Mucosa of descending colon (tissue), 3 donors: ENCODE data around the gene ATP5MG. TPM values are rescaled to one million over a fixed set of nuclear protein-coding genes. Genes with fewer than 3 reads are reported as not detected.

Experiments used
- ATAC-seq: fragments of 200-7000 bp; cut with Tn5 transposase; one replicate; pipeline ENCODE4 v1.9.1; 2020; ENCODE audit warnings: mild to moderate bottlenecking, moderate library complexity
- DNase-seq, 3 donors: peaks; one replicate each; pipeline ENCODE4 v3.0.0-alpha.2; 2020
- H3K36me3 ChIP-seq: fragments of 200-600 bp; one replicate; pipeline ENCODE4 v1.8.0; 2021; ENCODE audit warnings: low read depth, mild to moderate bottlenecking
- H3K4me1 ChIP-seq: fragments of 200-600 bp; one replicate; pipeline ENCODE4 v1.8.0; 2021; ENCODE audit warnings: low read depth, mild to moderate bottlenecking
- H3K4me3 ChIP-seq: fragments of 200-600 bp; one replicate; pipeline ENCODE4 v1.8.0; 2021; ENCODE audit warnings: mild to moderate bottlenecking
- H3K9me3 ChIP-seq: fragments of 200-600 bp; one replicate; pipeline ENCODE4 v1.8.0; 2021; ENCODE audit warnings: mild to moderate bottlenecking
- intact Hi-C, 2 donors: fragments of 100-400 bp; cut with DNase I in 1 of 2; cut with micrococcal nuclease in 1 of 2; formaldehyde crosslinking; loops; one replicate each; pipeline versions ENCODE4 v1.11.0 to v1.11.1; 2022; cut with DNase I, micrococcal nuclease
- long read RNA-seq, 2 donors: library from polyadenylated mRNA; unstranded; transcript quantifications; one replicate each; pipeline ENCODE4 v2.0.0, GENCODE V29; 2019 to 2021
- total RNA-seq, 3 donors: library from RNA; stranded (reverse); fragmentation: NEBNext Ultra II Directional in 2 of 3; extraction: Animal tissue kit (Norgen Biotek cat#: 25700) in 2 of 3; gene quantifications; one replicate each; pipeline versions ENCODE4 v1.2.1 to v1.2.4, GENCODE V29; 2021 to 2023
- TF ChIP-seq, protein P1 (sequence below): fragments of 200-600 bp; IDR thresholded peaks from one replicate; pipeline ENCODE4 v1.8.0; 2022; ENCODE audit warnings: antibody characterized with exemption, mild to moderate bottlenecking
- donor health status: DM: no; HTN: no; CAD: no; lungs with moderate emphysema.
- donor health status: DM: no; HTN: no; CAD: no.
- donor health status: DM: no; HTN: yes; CAD: no.

The ATP5MG gene, protein sequence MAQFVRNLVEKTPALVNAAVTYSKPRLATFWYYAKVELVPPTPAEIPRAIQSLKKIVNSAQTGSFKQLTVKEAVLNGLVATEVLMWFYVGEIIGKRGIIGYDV
- total RNA-seq = 100 to 1,000 TPM; 224 to 287 (median 262) TPM
- long read RNA-seq, donor 1, transcript ATP5MG-201 (3 exons, 1,577 nt) = major isoform, 198 of 200 reads
- long read RNA-seq, donor 1, partial matches to known transcripts = 0 of 200 reads
- long read RNA-seq, donor 1, other reads (novel, unspliced or antisense) = 0 of 200 reads
- long read RNA-seq, donor 2, transcript ATP5MG-201 (3 exons, 1,577 nt) = major isoform, 282 of 283 reads
- long read RNA-seq, donor 2, partial matches to known transcripts = 0 of 283 reads
- long read RNA-seq, donor 2, other reads (novel, unspliced or antisense) = 0 of 283 reads

DNA sequence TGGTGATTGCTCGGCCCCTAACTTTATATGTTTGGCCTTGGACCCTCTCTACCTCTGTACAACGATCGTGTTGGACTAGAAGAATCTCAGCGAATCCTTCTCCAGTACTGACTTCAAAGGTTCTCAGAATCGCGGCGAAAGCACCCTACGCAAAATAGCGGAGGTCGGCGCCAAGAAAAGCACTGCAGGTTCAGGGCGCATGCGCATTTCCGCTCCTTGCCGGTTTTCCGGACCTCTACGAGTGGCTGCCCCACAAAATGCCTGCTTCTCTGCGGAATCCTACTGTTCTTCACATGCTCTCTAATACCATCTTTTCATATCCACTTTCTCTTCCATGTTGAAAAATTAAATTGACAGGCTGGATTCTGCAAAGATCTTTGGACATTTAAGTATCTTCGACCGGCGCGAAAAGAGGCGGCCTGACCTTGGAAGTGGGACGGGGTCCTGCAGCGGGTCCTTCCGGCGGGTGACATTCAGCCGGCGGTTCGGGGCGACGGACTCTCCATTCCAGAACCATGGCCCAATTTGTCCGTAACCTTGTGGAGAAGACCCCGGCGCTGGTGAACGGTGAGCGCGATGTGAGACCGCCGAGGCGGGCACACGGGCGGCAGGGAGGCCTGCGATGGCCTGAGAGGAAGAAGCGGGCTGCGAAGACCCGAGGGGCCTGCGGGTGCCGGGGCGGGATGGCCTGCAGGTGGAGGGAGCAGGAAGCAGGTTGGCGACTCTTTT lies at the start of gene ATP5MG:
ATP5MG (plus strand) TSS at position 456 of the 729 bp plus-strand sequence; CDS start at position 516, 60 bp downstream.
- TF ChIP-seq, protein P1, sequence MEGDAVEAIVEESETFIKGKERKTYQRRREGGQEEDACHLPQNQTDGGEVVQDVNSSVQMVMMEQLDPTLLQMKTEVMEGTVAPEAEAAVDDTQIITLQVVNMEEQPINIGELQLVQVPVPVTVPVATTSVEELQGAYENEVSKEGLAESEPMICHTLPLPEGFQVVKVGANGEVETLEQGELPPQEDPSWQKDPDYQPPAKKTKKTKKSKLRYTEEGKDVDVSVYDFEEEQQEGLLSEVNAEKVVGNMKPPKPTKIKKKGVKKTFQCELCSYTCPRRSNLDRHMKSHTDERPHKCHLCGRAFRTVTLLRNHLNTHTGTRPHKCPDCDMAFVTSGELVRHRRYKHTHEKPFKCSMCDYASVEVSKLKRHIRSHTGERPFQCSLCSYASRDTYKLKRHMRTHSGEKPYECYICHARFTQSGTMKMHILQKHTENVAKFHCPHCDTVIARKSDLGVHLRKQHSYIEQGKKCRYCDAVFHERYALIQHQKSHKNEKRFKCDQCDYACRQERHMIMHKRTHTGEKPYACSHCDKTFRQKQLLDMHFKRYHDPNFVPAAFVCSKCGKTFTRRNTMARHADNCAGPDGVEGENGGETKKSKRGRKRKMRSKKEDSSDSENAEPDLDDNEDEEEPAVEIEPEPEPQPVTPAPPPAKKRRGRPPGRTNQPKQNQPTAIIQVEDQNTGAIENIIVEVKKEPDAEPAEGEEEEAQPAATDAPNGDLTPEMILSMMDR = no peak
- Histone ChIP-seq H3K4me3 (peak within 1 kb of the TSS; percentile 93), H3K36me3 (peaks cover under 1% of the 10 kb centered on the region), H3K9me3 (no peaks in the 10 kb centered on the region), H3K4me1 (peaks cover 18% of the 10 kb centered on the region)
- ATAC-seq (peak; percentile 90), DNase-seq (peak; percentile 90 to 96 (median 93))
- intact Hi-C loops = no loop called here

DNA sequence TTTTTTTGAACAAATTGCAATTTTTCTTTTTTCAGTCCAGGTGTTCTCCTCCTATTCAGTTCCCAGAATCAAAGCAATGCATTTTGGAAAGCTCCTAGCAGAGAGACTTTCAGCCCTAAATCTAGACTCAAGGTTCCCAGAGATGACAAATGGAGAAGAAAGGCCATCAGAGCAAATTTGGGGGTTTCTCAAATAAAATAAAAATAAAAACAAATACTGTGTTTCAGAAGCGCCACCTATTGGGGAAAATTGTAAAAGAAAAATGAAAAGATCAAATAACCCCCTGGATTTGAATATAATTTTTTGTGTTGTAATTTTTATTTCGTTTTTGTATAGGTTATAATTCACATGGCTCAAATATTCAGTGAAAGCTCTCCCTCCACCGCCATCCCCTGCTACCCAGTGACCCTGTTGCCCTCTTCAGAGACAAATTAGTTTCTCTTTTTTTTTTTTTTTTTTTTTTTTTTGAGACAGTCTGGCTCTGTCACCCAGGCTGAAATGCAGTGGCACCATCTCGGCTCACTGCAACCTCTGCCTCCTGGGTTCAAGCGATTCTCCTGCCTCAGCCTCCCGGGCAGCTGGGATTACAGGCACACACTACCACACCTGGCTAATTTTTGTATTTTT lies 48.2 kb upstream of the ATP5MG start:
- no peak for ATAC-seq
- Histone ChIP-seq H3K4me1 (no peaks in the 10 kb centered on the region), H3K36me3 (no peaks in the 10 kb centered on the region), H3K9me3 (no peaks in the 10 kb centered on the region), H3K4me3 (no peak overlapping the region)
- DNase-seq = no peak
- TF ChIP-seq, protein P1 = peak; percentile 34
- intact Hi-C loops = loop anchor here (5.0 to 10.0 kb wide), 3 partner anchors 56 to 158 kb away; no protein-coding TSS in a partner anchor

DNA sequence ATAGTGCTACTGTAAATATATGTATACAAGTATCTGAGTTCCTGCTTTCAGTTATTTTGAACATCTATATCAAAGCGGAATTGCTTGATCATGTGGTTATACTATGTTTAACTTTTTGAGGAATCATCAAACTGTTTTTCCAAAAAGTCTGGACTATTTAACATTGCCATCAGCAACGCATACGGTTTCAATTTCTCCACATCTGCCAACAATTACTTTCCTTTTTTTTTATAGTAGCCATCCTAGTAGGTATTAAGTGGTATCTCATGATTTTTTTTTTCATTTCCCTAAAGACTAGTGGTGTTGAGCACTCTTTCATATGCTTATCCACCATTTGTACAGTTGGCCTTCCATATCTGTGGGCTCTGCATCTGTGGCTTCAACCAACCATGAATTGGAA lies 43.3 kb upstream of the ATP5MG start:
- intact Hi-C loops = loop anchor here in 1 of 2 donors (10.0 kb wide), 1 partner anchor 163 kb away; no protein-coding TSS in a partner anchor
- DNase-seq = no peak
- TF ChIP-seq, protein P1 = no peak
- no peak for ATAC-seq
- peaks cover 4% of the 10 kb centered on the region for H3K4me1 ChIP-seq
- H3K9me3 ChIP-seq = no peaks in the 10 kb centered on the region
- H3K36me3 ChIP-seq = peaks cover 3% of the 10 kb centered on the region
- no peak overlapping the region for H3K4me3 ChIP-seq

DNA sequence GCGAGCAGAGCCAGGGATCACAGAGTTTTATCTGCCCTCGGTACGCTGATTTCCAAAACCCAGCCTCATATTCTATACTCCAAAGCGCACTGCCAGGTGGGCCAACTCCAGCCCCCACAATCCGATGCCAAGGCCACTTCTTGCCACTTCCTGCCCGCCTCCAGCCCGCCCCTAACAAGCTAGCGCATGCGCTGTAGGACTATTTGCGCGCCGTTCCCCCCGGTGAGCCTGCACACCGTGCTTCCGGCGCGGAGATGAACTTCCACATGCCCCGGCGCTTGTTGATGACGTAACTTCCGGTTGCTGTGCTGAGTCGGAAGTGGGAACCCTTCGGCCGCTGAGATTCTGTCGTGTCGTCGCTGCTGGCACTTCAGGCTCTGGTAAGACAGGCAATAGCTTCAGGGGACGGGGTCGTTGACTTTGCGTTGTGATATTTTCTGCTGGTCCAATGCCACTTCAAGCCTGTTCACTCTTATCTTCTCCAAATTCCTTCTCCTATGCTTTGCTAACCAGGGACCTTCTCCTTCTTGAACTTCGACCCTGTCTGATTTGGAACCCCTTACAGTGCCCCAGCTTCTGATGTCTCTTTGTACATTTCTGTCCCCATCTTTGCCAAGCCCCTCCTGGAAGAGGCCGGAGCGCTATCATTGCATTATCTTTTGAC lies 42.0 kb upstream of the ATP5MG start, which contains the start of gene UBE4A:
UBE4A (plus strand) TSS at position 306 of the 664 bp plus-strand sequence. CDS start 5,481 bp downstream, outside the sequence.
- peak; percentile 100 for ATAC-seq

More for the DNA sequence above, 42.0 kb upstream of the ATP5MG start, which contains the start of gene UBE4A:
- TF ChIP-seq, protein P1 = no peak
- no peaks in the 10 kb centered on the region for H3K9me3 ChIP-seq
- peak; percentile 97 to 99 (median 98) for DNase-seq
- peaks cover 3% of the 10 kb centered on the region for H3K36me3 ChIP-seq
- intact Hi-C loops = loop anchor here in 1 of 2 donors (10.0 kb wide), 1 partner anchor 165 kb away; no protein-coding TSS in a partner anchor
- peak within 1 kb of the TSS; percentile 37 for H3K4me3 ChIP-seq
- peaks cover 4% of the 10 kb centered on the region for H3K4me1 ChIP-seq
